H54 (cell line): ENCODE results near the gene IFI6.
"Not testable (repeated sequence)": the region's sequence is repeated elsewhere in the genome, so short reads cannot be mapped to it uniquely, and the experiment has no call there.

Experiments
- DNase-seq: peaks from one replicate; pipeline ENCODE4 v3.0.0; 2011; ENCODE audit warnings: low spot score, mixed read lengths; ENCODE audit not compliant: insufficient read length
- FAIRE-seq: peaks from 3 replicates; lab custom pipeline; 2011; peaks lifted over from hg19 to GRCh38; lab: Jason Lieb, UNC
- POLR2A ChIP-seq: IDR thresholded peaks from 2 replicates; pipeline ENCODE4 v1.6.1; 2011; ENCODE audit warnings: low read depth, mild to moderate bottlenecking, low read length

Gene IFI6

DNA sequence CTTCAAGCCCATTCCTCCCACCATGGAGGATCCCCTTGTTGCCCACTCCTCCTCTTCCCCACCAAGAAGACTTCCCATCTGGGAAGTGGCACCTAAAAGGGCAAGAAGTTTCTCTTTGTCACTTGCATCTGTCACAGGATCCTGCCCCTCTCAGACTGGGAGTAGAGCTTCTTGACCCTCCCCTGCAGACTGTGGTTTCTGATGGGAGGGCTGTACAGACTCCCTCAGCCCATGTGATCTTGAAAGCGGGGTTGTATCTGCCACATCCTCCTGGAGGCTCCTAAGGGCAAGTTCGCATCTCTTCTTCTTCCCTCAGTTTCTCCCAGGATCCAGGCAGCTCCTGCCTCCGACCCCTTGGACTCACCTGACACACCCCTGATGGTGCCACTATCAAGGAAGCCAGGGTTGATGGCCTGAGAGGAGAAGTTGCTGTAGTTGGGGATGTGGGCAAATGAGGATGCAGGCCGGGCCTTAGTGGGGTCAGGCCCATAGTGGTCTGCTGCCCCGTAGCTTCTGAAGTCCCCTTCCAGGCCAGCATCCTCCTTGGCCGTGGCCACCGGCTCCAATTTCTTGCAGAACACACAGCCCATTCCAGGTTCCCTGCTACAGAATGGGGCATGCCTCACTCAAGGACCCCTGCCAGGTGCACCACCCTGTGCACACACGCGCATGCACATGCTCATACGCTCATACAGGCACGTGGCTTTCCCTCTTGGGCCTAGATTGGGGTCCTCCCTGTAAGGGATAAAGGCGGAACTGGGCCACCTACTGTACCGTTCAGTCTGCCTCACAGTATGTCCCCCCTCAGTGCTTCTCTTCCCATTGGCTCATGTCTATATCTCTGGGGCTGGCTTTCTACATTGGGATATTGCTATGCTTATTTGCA lies 48.4 kb downstream of the IFI6 start:
- no peak for TF ChIP-seq POLR2A
- DNase-seq: no peak

DNA sequence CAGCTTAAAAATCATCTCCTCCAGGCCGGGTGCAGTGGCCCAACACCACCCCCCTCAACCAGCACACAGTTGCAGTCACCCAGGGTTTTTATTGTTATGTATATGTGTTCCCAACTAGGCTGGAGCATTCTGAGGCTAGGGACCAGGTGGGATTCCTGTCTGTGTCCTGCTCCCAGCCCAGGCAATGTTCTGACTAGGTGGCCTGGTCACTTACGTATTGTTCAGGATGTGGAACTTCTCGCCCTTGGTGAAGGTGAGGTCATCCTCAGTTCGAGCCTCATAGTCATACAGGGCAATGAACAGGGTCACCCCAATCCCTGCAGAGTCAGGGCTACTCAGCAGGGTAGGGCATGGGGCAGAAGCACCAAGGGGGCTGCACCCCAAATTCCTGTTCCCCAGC lies 49.2 kb downstream of the IFI6 start:
- TF ChIP-seq POLR2A: no peak
- DNase-seq: no peak
- FAIRE-seq: no peak

More for the DNA sequence above, 48.4 kb downstream of the IFI6 start:
- no peak for FAIRE-seq

DNA sequence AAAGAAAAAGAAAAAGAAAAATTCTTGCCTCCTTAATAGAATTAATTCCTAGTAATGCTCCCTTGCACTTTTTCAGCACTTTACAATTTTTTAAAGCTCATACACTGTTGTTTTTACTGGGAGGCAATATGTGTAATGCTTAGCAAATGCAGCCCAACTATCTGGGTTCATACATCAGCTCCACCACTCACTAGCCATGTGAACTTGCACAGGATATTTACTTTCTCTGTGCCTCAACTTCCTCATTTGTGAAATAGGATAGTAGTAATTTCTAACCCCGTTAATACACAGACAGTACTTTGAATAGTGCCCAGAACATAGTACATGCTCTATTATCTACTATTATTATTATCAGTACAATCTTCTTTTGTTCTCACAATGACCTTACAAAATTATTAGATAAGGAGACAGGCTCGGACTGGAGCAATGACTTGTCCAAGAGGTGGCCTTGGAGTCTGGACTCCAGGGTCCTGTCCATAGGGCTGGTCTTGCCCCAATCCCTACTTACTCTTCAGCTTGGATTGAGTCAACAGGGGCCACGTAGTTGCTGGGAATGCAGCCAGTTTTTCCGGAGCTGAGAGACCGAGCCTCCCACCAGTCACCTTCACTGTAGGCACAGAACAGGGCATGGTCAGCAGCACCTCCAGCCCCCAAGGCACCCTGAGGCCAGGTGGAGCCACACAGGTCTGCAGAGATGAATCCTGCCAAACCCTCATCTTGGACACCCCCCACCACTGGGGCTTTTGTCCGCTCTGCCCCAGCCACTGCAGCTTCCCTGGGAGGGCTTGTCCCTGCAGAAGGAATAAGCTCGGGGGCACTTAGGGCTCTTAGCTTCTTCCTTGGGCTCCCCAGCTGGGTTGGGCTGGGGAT lies 50.7 kb downstream of the IFI6 start:
- no peak for TF ChIP-seq POLR2A
- FAIRE-seq (no peak), DNase-seq (no peak)

DNA sequence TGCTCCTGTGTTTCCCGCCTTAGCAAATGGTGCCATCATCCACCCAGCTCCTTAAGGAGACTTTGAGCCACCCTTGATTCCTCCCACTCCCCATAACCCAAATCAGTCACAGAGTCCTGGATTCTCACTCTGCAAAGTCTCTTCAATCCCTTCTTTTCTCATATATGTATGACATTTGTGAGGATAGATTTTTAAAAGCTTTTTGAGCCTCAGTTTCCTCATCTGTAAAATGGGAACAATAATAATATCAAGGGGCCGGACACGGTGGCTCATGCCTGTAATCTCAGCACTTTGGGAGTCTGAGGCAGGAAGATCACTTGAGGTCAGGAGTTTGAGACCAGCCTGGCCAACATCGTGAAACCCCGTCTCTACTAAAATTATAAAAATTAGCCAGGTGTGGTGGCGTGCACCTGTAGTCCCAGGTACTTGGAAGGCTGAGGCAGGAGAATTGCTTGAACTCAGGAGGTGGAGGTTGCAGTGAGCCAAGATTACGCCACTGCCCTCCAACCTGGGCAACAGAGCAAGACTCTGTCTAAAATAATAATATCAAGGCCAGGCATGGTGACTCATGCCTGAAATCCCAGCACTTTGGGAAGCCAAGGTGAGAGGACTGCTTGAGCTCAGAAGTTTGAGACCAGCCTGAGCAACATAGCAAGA lies 52.1 kb downstream of the IFI6 start:
- not testable (repeated sequence) for FAIRE-seq

DNA sequence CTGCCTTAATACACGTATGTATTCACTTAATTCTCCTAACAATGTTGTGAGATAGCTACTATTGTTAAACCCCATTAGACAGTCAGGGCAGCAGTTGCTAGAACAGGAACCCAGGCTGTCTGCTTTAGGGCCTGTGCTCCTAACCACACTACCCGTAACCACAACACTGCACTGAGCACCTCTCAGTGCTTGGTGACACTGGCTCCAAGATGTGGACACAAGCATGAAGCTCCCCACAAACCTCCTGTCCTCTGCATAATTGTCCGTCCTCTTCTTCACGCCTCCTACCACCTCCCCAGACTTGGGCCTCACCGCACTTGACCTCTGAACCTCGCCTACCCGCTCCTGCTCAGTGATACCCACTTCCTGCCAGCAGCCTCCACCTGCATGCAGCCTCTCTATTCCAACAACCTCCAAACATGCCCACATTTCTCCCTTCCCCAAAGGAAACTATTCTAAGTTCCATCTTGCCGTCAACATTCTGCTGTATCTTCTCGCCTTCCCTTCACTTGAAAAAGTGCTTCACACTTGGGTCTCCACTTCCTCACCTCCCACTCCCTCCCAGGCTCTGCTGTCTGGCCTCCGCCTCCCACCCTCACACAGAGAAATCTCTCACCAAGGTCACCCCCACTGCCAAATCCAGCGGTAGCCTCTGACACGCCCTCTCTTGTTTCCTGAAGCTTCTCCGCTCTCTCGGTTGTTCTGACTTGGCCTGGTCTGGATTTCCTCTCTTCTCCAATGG lies 53.5 kb downstream of the IFI6 start:
- TF ChIP-seq POLR2A: no peak
- FAIRE-seq: no peak

More for the DNA sequence above, 52.1 kb downstream of the IFI6 start:
- not testable (repeated sequence) for DNase-seq

DNA sequence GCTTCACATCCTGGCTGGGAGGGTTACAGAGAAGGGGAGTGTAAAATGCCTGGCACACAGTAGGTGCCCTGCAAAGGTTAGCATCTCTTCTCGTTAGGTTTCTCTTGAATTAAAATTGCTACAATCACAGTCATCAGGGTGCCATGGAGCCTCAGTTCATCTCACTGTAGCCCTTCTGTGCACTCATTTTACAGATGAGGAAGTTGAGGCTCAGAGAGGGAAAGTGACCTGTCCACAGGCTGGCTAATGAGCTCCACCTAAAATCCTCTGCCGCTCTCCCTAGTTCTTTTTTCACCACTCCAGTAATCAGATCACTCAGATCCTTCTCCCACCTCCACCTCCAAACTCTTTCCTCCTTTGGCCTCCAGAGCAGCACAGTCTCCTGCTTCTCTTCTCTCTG lies 54.6 kb downstream of the IFI6 start:
- no peak for TF ChIP-seq POLR2A
- DNase-seq: no peak
- no peak for FAIRE-seq

More for the DNA sequence above, 53.5 kb downstream of the IFI6 start:
- DNase-seq: no peak

DNA sequence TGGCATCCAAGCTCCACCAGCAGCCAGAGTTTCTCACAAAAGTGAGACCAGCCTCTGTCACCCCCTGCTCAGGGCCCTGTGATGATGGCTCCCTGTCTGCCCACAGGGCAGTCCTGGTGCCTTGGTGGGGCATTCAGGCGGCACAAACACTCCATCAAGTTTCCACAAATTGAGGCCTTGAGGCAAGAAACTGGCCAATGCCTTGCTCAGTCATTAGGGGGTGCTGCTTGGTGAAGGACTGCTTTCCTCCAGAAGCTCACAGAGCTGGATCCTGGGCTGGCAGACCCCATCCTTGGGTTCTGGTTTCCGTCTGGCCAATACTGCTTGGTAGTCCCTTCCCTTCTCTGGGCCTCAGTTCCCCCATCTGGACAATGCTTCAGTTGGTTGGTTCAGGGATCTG lies 55.6 kb downstream of the IFI6 start:
- DNase-seq: no peak
- no peak for FAIRE-seq
- TF ChIP-seq POLR2A: no peak
